GM12878 (cell line): ENCODE data around the gene TRIM71. TPM values are rescaled to one million over a fixed set of nuclear protein-coding genes. Genes with fewer than 3 reads are reported as not detected.
A peak's percentile ranks its signal among the peaks of the same experiment; 100 is the strongest.

Source experiments
- ATAC-seq: fragments of 200-7000 bp; cut with Tn5 transposase; 3 replicates; pipeline ENCODE4 v1.9.1; 2020; ENCODE audit warnings: mild to moderate bottlenecking, moderate library complexity
- BruUV-seq: library from RNA; stranded (reverse); fragments of 400-500 nt; replicated peaks from 2 replicates; lab custom pipeline; 2021; lab: Mats Ljungman, UMichigan
- CTCF ChIA-PET: fragments of 300-600 bp; sonication (Branson Sonifier 250); formaldehyde crosslinking; extraction: SDS; loops from one replicate; lab custom pipeline; 2021; ENCODE audit warnings: inconsistent platforms; lab: Yijun Ruan, JAX
- POLR2A ChIA-PET: fragments of 350-600 bp; formaldehyde crosslinking; extraction: SDS; loops from one replicate; lab custom pipeline; 2021; ENCODE audit warnings: inconsistent platforms; lab: Charles Lee
- RAD21 ChIA-PET: fragments of 300-600 bp; sonication (Branson Sonifier 250); formaldehyde crosslinking; loops from one replicate; lab custom pipeline; 2023; ENCODE audit warnings: antibody characterized with exemption; ENCODE audit not compliant: unreplicated experiment; lab: Charles Lee
- SMC1A ChIA-PET: fragments of 300-600 bp; sonication (Branson Sonifier 250); formaldehyde crosslinking; loops from one replicate; lab custom pipeline; 2023; ENCODE audit not compliant: unreplicated experiment, uncharacterized antibody; lab: Charles Lee
- DNase-seq: peaks from one replicate; pipeline ENCODE4 v3.0.0-alpha.2; 2011; ENCODE audit warnings: low read depth, low spot score
- FAIRE-seq: peaks from 3 replicates; lab custom pipeline; 2011; peaks lifted over from hg19 to GRCh38; lab: Jason Lieb, UNC
- H2AFZ ChIP-seq: 2 replicates; pipeline ENCODE4 v1.6.0; 2011; ENCODE audit warnings: low read depth, low read length, control low read depth; ENCODE audit not compliant: control insufficient read depth
- H3K27ac ChIP-seq: 2 replicates; pipeline ENCODE4 v1.5.1; 2011; ENCODE audit warnings: control low read depth; ENCODE audit not compliant: control insufficient read depth, insufficient read depth
- H3K27me3 ChIP-seq, 2 experiments: replicated peaks in 1 of 2; 2 replicates each; pipeline versions ENCODE4 v1.6.0 to v1.6.1; 2011; ENCODE audit warnings: low read length in 1 of 2; ENCODE audit not compliant: control insufficient read depth in 2 of 2, insufficient read depth in 2 of 2
- H3K36me3 ChIP-seq, 2 experiments: 2 replicates each; pipeline ENCODE4 v1.5.1; 2011; ENCODE audit warnings: low read length in 1 of 2; ENCODE audit not compliant: control insufficient read depth in 2 of 2, insufficient read depth in 2 of 2
- H3K4me1 ChIP-seq: 2 replicates; pipeline ENCODE4 v1.6.1; 2011; ENCODE audit warnings: mild to moderate bottlenecking, low read length, moderate library complexity, mixed read lengths; ENCODE audit not compliant: control insufficient read depth, insufficient read depth
- H3K4me2 ChIP-seq: 2 replicates; pipeline ENCODE4 v1.6.0; 2011; ENCODE audit warnings: control low read depth; ENCODE audit not compliant: control insufficient read depth, insufficient read depth
- H3K4me3 ChIP-seq: fragments of 200-600 bp; sonication (generic); 2 replicates; pipeline ENCODE4 v1.5.1; 2016
- H3K79me2 ChIP-seq: 2 replicates; pipeline ENCODE4 v1.6.0; 2011; ENCODE audit warnings: low read length; ENCODE audit not compliant: control insufficient read depth, insufficient read depth
- H3K9ac ChIP-seq: 2 replicates; pipeline ENCODE4 v1.8.0; 2011; ENCODE audit warnings: low read length, control low read depth, mixed read lengths; ENCODE audit not compliant: control insufficient read depth, insufficient read depth
- H3K9me3 ChIP-seq: replicated peaks from 3 replicates; pipeline ENCODE4 v1.5.1; 2011; ENCODE audit warnings: mild to moderate bottlenecking, low read length; ENCODE audit not compliant: control insufficient read depth, insufficient read depth
- H4K20me1 ChIP-seq: 2 replicates; pipeline ENCODE4 v1.6.0; 2011; ENCODE audit not compliant: control insufficient read depth, insufficient read depth
- CBFB ChIP-seq: IDR thresholded peaks from 2 replicates; pipeline ENCODE4 v1.6.1; 2016; ENCODE audit warnings: antibody characterized with exemption, low read depth
- CHD1 ChIP-seq: IDR thresholded peaks from 2 replicates; pipeline ENCODE4 v1.6.1; 2012; ENCODE audit warnings: low read depth, low read length, improper control_type of control experiment
- CHD4 ChIP-seq: fragments of 200-600 bp; sonication (generic); IDR thresholded peaks from 2 replicates; pipeline ENCODE4 v1.6.1; 2016; ENCODE audit warnings: mild to moderate bottlenecking
- CREM ChIP-seq: IDR thresholded peaks from 2 replicates; pipeline ENCODE4 v1.6.1; 2014; ENCODE audit warnings: antibody characterized with exemption, low read depth
- ETV6 ChIP-seq, 2 experiments: fragments of 450-650 bp in 1 of 2; IDR thresholded peaks in 1 of 2; conservative IDR thresholded peaks in 1 of 2; 2 replicates each; pipeline ENCODE4 v1.6.1; 2014; ENCODE audit warnings: antibody characterized with exemption in 1 of 2, borderline replicate concordance in 1 of 2, low read depth in 1 of 2, mild to moderate bottlenecking in 1 of 2, moderate library complexity in 1 of 2
- EZH2 ChIP-seq: IDR thresholded peaks from 2 replicates; pipeline ENCODE4 v1.6.1; 2012; ENCODE audit warnings: low read depth, mild to moderate bottlenecking, control low read depth, inconsistent platforms, low read length, borderline replicate concordance; ENCODE audit not compliant: control insufficient read depth
- IKZF1 ChIP-seq: fragments of 450-650 bp; conservative IDR thresholded peaks from 2 replicates; pipeline ENCODE4 v1.6.1; 2017; ENCODE audit warnings: antibody characterized with exemption, mild to moderate bottlenecking
- IKZF2 ChIP-seq, 2 experiments: fragments of 450-650 bp; IDR thresholded peaks; 2 replicates each; pipeline ENCODE4 v1.6.1; 2017; ENCODE audit warnings: mild to moderate bottlenecking in 2 of 2, moderate library complexity in 2 of 2
- NFYB ChIP-seq: IDR thresholded peaks from 2 replicates; pipeline ENCODE4 v1.6.1; 2011; ENCODE audit warnings: low read depth, mild to moderate bottlenecking, low read length, improper control_type of control experiment, moderate library complexity; ENCODE audit not compliant: insufficient read depth
- NRF1 ChIP-seq: conservative IDR thresholded peaks from 2 replicates; pipeline ENCODE4 v1.6.1; 2011; ENCODE audit warnings: mild to moderate bottlenecking, low read depth, low read length, improper control_type of control experiment
- POLR2A ChIP-seq: IDR thresholded peaks from 2 replicates; pipeline ENCODE4 v1.6.1; 2011; ENCODE audit warnings: low read depth, mild to moderate bottlenecking, low read length
- POLR2AphosphoS5 ChIP-seq: IDR thresholded peaks from 2 replicates; pipeline ENCODE4 v1.6.1; 2011; ENCODE audit warnings: mild to moderate bottlenecking, low read length, inconsistent platforms
- SMAD5 ChIP-seq: IDR thresholded peaks from 2 replicates; pipeline ENCODE4 v1.6.1; 2016; ENCODE audit warnings: antibody characterized with exemption, low read depth
- SREBF1 ChIP-seq: IDR thresholded peaks from 2 replicates; pipeline ENCODE4 v1.6.1; 2012; ENCODE audit warnings: mild to moderate bottlenecking, low read length
- ZNF274 ChIP-seq: IDR thresholded peaks from one replicate; pipeline ENCODE4 v1.8.0; 2011; ENCODE audit not compliant: insufficient read length, insufficient read depth
- WGBS: methylation state at CpG from one replicate; pipeline ENCODE4 v1.1.6; 2016; ENCODE audit warnings: low lambda C conversion rate; ENCODE audit not compliant: insufficient replicate concordance, insufficient coverage; ENCODE audit errors: missing lambda C conversion rate; 5-methylcytosine and 5-hydroxymethylcytosine counted together
- in situ Hi-C: fragments of 300-500 bp; cut with MboI; formaldehyde crosslinking; loops from 9 replicates; pipeline ENCODE4 v1.14.3; 2018; ENCODE audit warnings: mixed read lengths
- intact Hi-C: fragments of 100-400 bp; cut with micrococcal nuclease; formaldehyde crosslinking; loops from one replicate; pipeline ENCODE4 v1.14.2; 2022; ENCODE audit not compliant: unreplicated experiment
- polyA plus RNA-seq, 11 experiments: library from polyadenylated mRNA; depleted of rRNA in 4 of 11; unstranded in 6 of 11; stranded (reverse) in 5 of 11; fragments of >200 nt; fragmentation: Nextera tagmentation in 4 of 11; fragmentation: Illumina TruSeq in 1 of 11; extraction: Ambion mirVana in 4 of 11; extraction: Trizol in 1 of 11; gene quantifications; 1 replicate in 1 of 11; 2 replicates in 10 of 11; pipeline versions ENCODE4 v1.2.1 to v1.2.3, GENCODE V29; 2011 to 2016; ENCODE audit warnings: inconsistent platforms in 2 of 11, missing spikeins in 2 of 11, low read depth in 1 of 11
- total RNA-seq, 4 experiments: library from RNA; depleted of rRNA in 3 of 4; stranded (reverse); fragments of >200 nt in 3 of 4; fragmentation: Illumina TruSeq in 1 of 4; extraction: Trizol in 1 of 4; gene quantifications; 2 replicates each; pipeline versions ENCODE4 v1.2.1 to v1.2.3, GENCODE V29; 2013 to 2021

Gene TRIM71
- total and polyA plus RNA-seq, 10 of the 15 experiments (the other 5 are each of a cell fraction or from before 2014, with no cell fraction given) = 0.02 to 1.8 (median 0.16) TPM

- Histone ChIP-seq H4K20me1 (no peaks in the 10 kb centered on the region), H3K27me3 (no peaks in the 10 kb centered on the region), H3K4me1 (no peaks in the 10 kb centered on the region), H2AFZ (no peak overlapping the region), H3K4me2 (no peak overlapping the region)
- intact Hi-C loops = no loop called here
- 76% methylated on average over 16 of the region's 16 CpGs for WGBS
- FAIRE-seq (no peak), DNase-seq (no peak)
- BruUV-seq = no TSS peak
- in situ Hi-C loops = no loop called here
- TF ChIP-seq NFYB (0 out of 2 replicates have a peak, but pooled peaks have one; percentile 2), POLR2AphosphoS5 (no peak)
- TF ChIP-seq, all 136 proteins: peak for 1
- POLR2A ChIA-PET = interaction anchor here (0.6 kb wide), 1 partner anchor 398 kb away, joined by 3 read pairs; no protein-coding TSS in a partner anchor
- CTCF ChIA-PET = interaction anchor here (1.4 to 1.7 kb wide), 2 partner anchors 134 to 152 kb away, joined by 3 to 4 read pairs; no protein-coding TSS in a partner anchor
- H3K27ac ChIP-seq = no peak overlapping the region
- no peak overlapping the region for H3K9ac ChIP-seq
- no peak for ATAC-seq
- H3K36me3 ChIP-seq = no peaks in the 10 kb centered on the region
- SMC1A ChIA-PET = interaction anchor here (0.7 to 1.2 kb wide), 2 partner anchors 133 to 208 kb away, joined by 4 to 5 read pairs; no protein-coding TSS in a partner anchor
- RAD21 ChIA-PET = no interaction called here
- no peaks in the 10 kb centered on the region for H3K79me2 ChIP-seq
- H3K4me3 ChIP-seq = no peak overlapping the region
- H3K9me3 ChIP-seq = no peaks in the 10 kb centered on the region
These were observed 122.9 kb downstream of the TRIM71 start for GRCh38 chr3:32940726-32941125.

GRCh38 chr3:32945136-32945535 lies 127.3 kb downstream of the TRIM71 start:
- CTCF ChIA-PET = interaction anchor here (1.0 to 7.7 kb wide), 2 partner anchors 127 to 842 kb away, joined by 3 to 182 read pairs; no protein-coding TSS in a partner anchor
- Histone ChIP-seq H3K36me3 (no peaks in the 10 kb centered on the region), H3K9ac (no peak overlapping the region), H3K4me2 (no peak overlapping the region), H3K9me3 (no peaks in the 10 kb centered on the region), H3K4me1 (0 out of 2 replicates have a peak, but pooled peaks cover 3% of the 10 kb centered on the region), H3K27ac (no peak overlapping the region), H2AFZ (no peak overlapping the region), H4K20me1 (no peaks in the 10 kb centered on the region), H3K79me2 (no peaks in the 10 kb centered on the region), H3K4me3 (no peak overlapping the region), H3K27me3 (no peaks in the 10 kb centered on the region)
- RAD21 ChIA-PET = no interaction called here
- WGBS = 69% methylated on average over 3 of the region's 3 CpGs
- TF ChIP-seq SMAD5 (no peak), ETV6 (conservative IDR thresholded peaks at IDR 0.05 in 1 of 2, IDR thresholded peaks at IDR 0.05 in 1 of 2; ENCODE audit: borderline replicate concordance in 1 of 2, low read depth in 1 of 2) (no peak), EZH2 (no peak), CHD4 (no peak), NRF1 (no peak), CBFB (no peak), CHD1 (no peak), POLR2AphosphoS5 (no peak), IKZF1 (no peak), POLR2A (no peak), CREM (no peak), IKZF2 (IDR thresholded peaks at IDR 0.05) (no peak), SREBF1 (no peak), ZNF274 (no peak)
- POLR2A ChIA-PET = no interaction called here
- no peak for DNase-seq
- SMC1A ChIA-PET = no interaction called here
- no peak for FAIRE-seq
- no TSS peak for BruUV-seq
- no peak for ATAC-seq
- intact Hi-C loops = loop anchor here (5.0 kb wide), 1 partner anchor 182 kb away; no protein-coding TSS in a partner anchor
- in situ Hi-C loops = no loop called here
